GM21367 (cell line): ENCODE results near the gene TACO1.

Experiments used
- ATAC-seq: cut with Tn5 transposase; IDR thresholded peaks from one replicate; pipeline ENCODE4 v1.9.1; 2021; ENCODE audit not compliant: unreplicated experiment

Gene TACO1

DNA sequence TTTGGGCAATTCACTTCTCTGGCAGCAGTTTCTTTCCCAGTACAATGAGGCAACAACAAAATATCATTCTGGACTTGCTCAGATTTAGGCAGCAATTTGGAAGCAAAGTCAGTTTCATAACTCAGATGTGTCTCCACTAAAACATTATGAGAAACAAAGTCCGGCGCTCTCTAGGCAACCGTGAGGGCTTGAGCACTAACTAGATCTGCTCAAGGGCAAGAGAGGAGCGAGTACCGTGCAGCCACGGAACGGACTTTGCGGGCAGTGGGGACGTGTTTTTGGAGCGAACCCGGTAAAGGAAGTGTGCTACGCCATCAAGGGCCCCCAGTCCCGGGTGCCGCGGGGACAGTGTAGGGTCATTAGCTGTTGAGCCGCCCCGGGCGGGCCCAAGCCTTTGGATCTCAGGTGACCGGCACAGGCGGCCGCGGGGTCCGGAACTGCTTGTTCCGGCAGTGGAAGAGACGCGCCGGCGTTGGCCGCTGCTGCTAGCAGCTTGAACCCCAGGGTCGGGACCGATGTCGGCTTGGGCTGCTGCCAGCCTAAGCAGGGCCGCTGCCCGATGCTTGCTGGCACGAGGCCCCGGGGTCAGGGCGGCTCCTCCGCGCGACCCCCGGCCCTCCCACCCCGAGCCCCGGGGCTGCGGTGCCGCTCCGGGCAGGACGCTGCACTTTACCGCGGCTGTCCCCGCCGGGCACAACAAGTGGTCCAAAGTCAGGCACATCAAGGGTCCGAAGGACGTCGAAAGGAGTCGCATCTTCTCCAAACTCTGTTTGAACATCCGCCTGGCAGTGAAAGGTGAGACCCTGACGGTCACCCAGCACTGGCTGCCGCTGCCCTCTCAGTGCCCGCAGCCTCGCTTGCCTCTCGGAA lies at the start of gene TACO1:
TSS of gene TACO1 (plus strand) at position 327 of the 870 bp plus-strand sequence. CDS start at position 516, 189 bp downstream.
- peak; percentile 82 for ATAC-seq

GRCh38 chr17:63552211-63552610 lies 48.5 kb upstream of the TACO1 start:
- ATAC-seq, result no peak

GRCh38 chr17:63555500-63556156 lies 45.1 kb upstream of the TACO1 start:
- no peak for ATAC-seq

GRCh38 chr17:63557416-63557815 lies 43.3 kb upstream of the TACO1 start:
- ATAC-seq, result no peak

- ATAC-seq, result no peak
Observed at GRCh38 chr17:63558441-63558840, 42.3 kb upstream of the TACO1 start.

GRCh38 chr17:63561819-63562218 lies 38.9 kb upstream of the TACO1 start:
- no peak for ATAC-seq

DNA sequence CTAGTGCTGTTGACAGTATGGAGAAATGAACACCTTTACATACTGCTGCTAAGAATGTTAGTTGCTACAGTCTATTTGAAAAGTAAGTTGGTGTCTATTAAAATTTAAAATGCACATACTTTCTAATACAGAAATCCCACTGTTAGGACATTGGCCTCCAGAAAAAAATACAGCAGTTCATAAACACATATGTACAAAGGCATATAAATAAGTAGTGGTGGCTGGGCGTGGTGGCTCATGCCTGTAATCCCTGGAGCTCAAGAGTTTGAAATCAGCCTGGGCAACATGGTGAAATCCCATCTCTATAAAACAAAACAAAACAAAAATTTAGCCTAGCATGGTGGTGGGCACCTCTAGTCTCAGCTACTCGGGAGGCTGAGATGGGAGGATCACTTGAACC lies 37.4 kb upstream of the TACO1 start:
- ATAC-seq, result no peak

DNA sequence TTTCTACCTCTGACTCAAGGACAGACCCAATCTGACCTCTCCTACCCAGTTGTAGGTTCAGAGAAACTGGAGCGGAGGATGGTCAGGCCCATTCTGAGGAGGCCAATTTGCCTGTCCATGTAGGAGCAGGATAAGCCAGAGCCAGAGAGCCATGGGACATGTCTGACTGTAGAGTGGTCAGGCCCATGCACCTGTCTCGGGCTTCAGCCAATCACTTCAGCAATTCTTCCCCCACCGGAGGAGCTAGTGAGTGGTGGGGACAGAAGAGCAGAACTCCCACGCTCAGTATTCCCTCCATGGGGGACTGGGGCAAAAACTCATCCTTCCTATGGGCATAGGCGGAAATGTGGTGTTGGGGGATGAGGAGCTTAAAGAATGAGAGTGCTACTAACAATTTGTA lies 36.1 kb upstream of the TACO1 start:
- no peak for ATAC-seq

DNA sequence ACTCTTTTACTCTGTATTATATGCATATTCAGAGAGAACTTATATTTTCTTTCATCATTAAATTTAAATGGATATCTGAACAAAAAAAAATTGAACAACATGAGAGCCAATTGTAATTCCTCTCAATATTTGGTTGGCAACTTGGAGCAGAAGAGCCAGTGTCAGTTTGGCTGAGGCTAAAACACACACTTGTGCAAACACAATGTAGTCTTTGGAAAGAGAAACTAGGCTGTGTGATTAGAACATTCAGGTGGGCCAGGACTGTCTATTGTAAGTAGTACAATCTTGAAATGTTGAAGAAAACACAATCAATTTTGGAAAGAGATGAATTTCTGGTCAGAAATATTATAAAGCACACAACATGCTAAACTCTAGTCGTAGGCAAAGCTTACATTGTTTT lies 33.5 kb upstream of the TACO1 start:
- ATAC-seq, result no peak

GRCh38 chr17:63568563-63568962 lies 32.1 kb upstream of the TACO1 start:
- ATAC-seq, result no peak

- no peak for ATAC-seq
Observed at GRCh38 chr17:63571632-63572310, 28.9 kb upstream of the TACO1 start.

GRCh38 chr17:63573634-63574033 lies 27.1 kb upstream of the TACO1 start:
- ATAC-seq, result no peak

DNA sequence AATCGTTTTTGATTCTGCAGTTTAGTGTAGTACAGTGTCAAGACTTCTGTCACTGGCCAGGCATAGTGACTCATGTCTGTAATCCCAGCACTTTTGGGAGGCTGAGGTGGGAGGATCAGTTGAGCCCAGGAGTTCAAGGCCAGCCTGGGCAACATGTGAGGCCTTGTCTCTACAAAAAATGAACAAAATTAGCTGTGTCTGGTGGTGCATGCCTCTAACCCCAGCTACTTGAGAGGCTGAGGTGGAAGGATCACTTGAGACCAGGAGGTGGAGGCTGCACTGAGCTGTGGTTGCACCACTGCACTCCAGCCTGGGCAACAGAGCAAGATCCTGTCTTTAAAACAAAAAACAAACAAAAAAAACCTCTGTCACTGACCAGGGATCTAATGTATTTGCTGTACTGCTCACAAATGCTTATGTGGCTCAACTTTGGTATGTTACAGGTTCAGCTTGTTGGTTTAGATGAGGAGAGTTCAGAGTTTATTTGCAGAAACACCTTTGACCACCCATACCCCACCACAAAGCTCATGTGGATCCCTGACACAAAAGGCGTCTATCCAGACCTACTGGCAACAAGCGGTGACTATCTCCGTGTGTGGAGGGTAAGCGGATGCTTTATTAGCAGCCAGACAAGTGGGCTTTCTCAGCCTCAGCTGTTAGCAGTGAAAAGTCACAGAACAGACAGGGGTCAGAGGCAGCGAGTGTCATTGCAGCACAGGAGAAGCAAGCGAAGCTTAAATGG lies 22.5 kb upstream of the TACO1 start:
- ATAC-seq, result no peak

- ATAC-seq, result no peak
Observed at GRCh38 chr17:63578769-63579111, 22.0 kb upstream of the TACO1 start.

DNA sequence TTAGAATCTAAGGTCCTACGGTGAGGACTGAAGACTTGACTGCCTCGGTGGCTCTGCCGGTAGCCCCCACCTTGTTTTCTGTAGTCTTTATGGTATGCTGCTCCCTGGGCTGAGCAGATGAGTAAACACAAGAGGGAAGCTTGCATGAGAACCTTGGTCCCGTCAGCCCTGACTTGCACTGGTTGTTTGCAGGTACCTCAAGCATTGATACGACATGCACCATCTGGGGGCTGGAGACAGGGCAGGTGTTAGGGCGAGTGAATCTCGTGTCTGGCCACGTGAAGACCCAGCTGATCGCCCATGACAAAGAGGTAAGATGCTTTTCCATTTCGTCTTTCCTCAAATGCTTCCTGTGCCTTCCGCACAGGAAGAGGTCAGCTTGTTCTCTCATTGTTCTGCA lies 21.1 kb upstream of the TACO1 start:
- ATAC-seq, result no peak

GRCh38 chr17:63587770-63588169 lies 12.9 kb upstream of the TACO1 start:
- no peak for ATAC-seq

DNA sequence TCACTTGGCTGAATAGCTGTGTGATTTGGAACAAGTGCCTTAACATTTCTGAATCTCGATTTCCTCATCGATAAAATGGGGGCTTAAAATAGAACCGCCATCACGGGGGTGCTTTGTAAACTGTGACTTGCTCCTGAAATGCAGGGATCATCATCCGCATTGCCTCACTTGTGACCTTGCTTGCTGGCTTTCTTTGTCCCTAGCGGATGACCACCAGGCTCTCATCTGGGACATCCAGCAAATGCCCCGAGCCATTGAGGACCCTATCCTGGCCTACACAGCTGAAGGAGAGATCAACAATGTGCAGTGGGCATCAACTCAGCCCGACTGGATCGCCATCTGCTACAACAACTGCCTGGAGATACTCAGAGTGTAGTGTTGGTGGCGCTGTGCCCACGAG lies 11.9 kb upstream of the TACO1 start:
- ATAC-seq, result no peak

- ATAC-seq, result no peak
Observed at GRCh38 chr17:63589646-63590045, 11.0 kb upstream of the TACO1 start.

DNA sequence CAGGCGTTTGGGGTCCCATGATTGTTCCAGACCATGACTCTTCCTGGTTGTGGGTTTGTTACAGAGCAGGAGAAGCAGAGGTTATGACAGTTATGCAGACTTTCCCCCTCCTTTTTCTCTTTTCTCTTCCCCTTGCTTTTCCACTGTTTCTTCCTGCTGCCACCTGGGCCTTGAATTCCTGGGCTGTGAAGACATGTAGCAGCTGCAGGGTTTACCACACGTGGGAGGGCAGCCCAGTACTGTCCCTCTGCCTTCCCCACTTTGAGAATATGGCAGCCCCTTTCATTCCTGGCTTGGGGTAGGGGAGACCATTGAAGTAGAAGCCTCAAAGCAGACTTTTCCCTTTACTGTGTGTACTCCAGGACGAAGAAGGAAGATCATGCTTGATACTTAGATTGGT lies 7.9 kb upstream of the TACO1 start:
- no peak for ATAC-seq

DNA sequence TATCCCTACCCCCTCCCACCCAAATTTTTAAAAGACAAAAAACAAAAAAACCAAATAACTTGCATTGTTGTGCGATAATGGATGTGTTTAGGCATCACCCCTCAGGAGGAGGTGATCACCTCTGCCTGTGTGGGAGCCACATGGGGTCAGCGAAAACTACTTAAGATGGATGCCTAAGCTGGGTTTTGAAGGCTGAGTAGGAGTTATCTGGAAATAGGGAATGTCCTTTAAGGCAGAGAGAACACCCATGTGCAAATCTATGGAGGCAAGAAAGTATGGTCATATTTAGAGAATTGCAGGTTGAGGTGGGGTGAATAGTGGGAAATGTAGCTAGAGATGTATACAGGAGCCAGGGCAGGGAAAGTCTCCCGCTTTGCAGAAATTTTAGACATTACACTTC lies 5.6 kb upstream of the TACO1 start:
- ATAC-seq, result no peak

DNA sequence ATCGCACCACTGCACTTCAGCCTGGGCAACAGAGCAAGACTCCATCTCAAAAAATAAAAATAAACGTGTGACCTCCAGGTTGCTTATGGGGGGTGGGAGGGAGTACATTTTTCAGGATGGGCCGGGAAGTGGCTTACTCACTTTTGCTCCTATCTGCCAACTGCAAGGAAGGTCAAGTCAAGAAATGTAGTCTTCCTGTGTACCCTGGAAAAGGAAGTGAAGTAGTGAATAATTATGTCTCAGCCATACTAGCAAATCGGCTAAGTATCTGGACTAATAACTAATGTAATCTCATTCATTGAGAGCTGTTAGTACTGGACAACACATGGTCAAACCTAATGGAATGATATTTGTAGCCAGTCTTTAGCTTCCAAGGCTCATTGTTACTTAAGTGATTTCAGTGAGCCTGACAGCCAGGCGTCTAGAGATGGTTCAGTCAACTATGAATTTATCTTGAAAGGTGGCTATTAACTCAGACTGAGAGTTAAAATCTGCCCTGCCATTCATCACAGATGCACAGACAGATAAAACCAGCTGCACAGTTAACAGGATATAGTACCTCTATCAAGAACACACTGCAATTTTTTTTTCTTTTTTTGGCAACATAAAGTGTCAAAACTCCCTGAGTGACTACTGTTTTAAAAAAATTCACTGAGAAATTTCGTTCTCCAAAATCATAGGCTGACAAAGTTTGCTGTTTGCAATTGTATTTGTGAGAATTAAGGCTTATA lies 3.7 kb upstream of the TACO1 start:
- no peak for ATAC-seq
